PC-3 (cell line): ENCODE measurements around the gene NUP50. TPM values are rescaled to one million over a fixed set of nuclear protein-coding genes. Genes with fewer than 3 reads are reported as not detected.

Experiments
- ATAC-seq: fragments of 200-7000 bp; cut with Tn5 transposase; 2 replicates; pipeline ENCODE4 v1.9.1; 2020; ENCODE audit warnings: mild to moderate bottlenecking, moderate library complexity
- BruUV-seq: library from RNA; stranded (reverse); fragments of 400-500 nt; replicated peaks from 2 replicates; lab custom pipeline; 2021; lab: Mats Ljungman, UMichigan
- CTCF ChIA-PET: fragments of 300-600 bp; sonication (Branson Sonifier 250); formaldehyde crosslinking; loops from one replicate; lab custom pipeline; 2022; ENCODE audit warnings: antibody characterized with exemption; lab: Charles Lee
- POLR2A ChIA-PET: fragments of 300-600 bp; sonication (Branson Sonifier 250); formaldehyde crosslinking; loops from one replicate; lab custom pipeline; 2022; ENCODE audit warnings: antibody characterized with exemption; ENCODE audit not compliant: unreplicated experiment; lab: Charles Lee
- DNase-seq: peaks from one replicate; pipeline ENCODE4 v3.0.0-alpha.2; 2015
- H2AFZ ChIP-seq: fragments of 300-600 bp; sonication (generic); 2 replicates; pipeline ENCODE4 v1.6.0; 2016; ENCODE audit warnings: antibody characterized with exemption, low read length
- H3F3A ChIP-seq: fragments of 300-600 bp; sonication (generic); one replicate; pipeline ENCODE4 v1.6.0; 2017; ENCODE audit warnings: antibody characterized with exemption, low read length, control low read depth, mild to moderate bottlenecking; ENCODE audit not compliant: unreplicated experiment
- H3K27ac ChIP-seq: fragments of 300-600 bp; sonication (generic); 2 replicates; pipeline ENCODE4 v1.5.1; 2016; ENCODE audit warnings: mild to moderate bottlenecking, low read length
- H3K27me3 ChIP-seq: fragments of 300-600 bp; sonication (generic); 2 replicates; pipeline ENCODE4 v1.6.1; 2016; ENCODE audit warnings: low read length, mixed read lengths
- H3K36me3 ChIP-seq: fragments of 300-600 bp; sonication (generic); 2 replicates; pipeline ENCODE4 v1.6.1; 2016; ENCODE audit warnings: low read depth, mixed run types, low read length, mixed read lengths
- H3K4me1 ChIP-seq: fragments of 300-600 bp; sonication (generic); 2 replicates; pipeline ENCODE4 v1.5.1; 2016; ENCODE audit warnings: low read length; ENCODE audit not compliant: insufficient read depth
- H3K4me2 ChIP-seq: fragments of 300-600 bp; sonication (generic); 2 replicates; pipeline ENCODE4 v1.6.0; 2016; ENCODE audit warnings: low read length
- H3K4me3 ChIP-seq: fragments of 300-600 bp; sonication (generic); 2 replicates; pipeline ENCODE4 v1.5.1; 2016; ENCODE audit warnings: mild to moderate bottlenecking, low read length, mixed read lengths
- H3K79me2 ChIP-seq: fragments of 300-600 bp; sonication (generic); 2 replicates; pipeline ENCODE4 v1.6.1; 2017; ENCODE audit warnings: low read length, mixed read lengths
- H3K9ac ChIP-seq: fragments of 300-600 bp; sonication (generic); 2 replicates; pipeline ENCODE4 v1.6.0; 2016; ENCODE audit warnings: mild to moderate bottlenecking, low read length
- H3K9me2 ChIP-seq: fragments of 300-600 bp; sonication (generic); replicated peaks from 2 replicates; pipeline ENCODE4 v1.6.1; 2016; ENCODE audit warnings: mixed run types, low read length, mixed read lengths
- H3K9me3 ChIP-seq: fragments of 300-600 bp; sonication (generic); 2 replicates; pipeline ENCODE4 v1.6.1; 2016; ENCODE audit warnings: low read length, mixed read lengths
- H4K20me1 ChIP-seq: fragments of 300-600 bp; sonication (generic); 2 replicates; pipeline ENCODE4 v1.6.1; 2016; ENCODE audit warnings: low read length, mixed read lengths
- EZH2 ChIP-seq: fragments of 300-600 bp; sonication (generic); IDR thresholded peaks from one replicate; pipeline ENCODE4 v1.6.1; 2017; ENCODE audit warnings: antibody characterized with exemption, mild to moderate bottlenecking, low read length; ENCODE audit not compliant: unreplicated experiment
- EZH2phosphoT487 ChIP-seq: fragments of 300-600 bp; sonication (generic); IDR thresholded peaks from 2 replicates; pipeline ENCODE4 v1.6.1; 2018; ENCODE audit warnings: mild to moderate bottlenecking, antibody characterized with exemption, low read length, borderline replicate concordance
- intact Hi-C: fragments of 100-400 bp; cut with micrococcal nuclease; formaldehyde crosslinking; loops from 2 replicates; pipeline ENCODE4 v1.9.0; 2023
- total RNA-seq: library from RNA; depleted of rRNA; stranded (reverse); fragments of >200 nt; gene quantifications from 2 replicates; pipeline ENCODE4 v1.2.3, GENCODE V29; 2014
- TF ChIP-seq, protein P1 (sequence below): fragments of 300-600 bp; sonication (generic); conservative IDR thresholded peaks from 2 replicates; pipeline ENCODE4 v1.5.1; 2017; ENCODE audit warnings: antibody characterized with exemption, low read depth, mild to moderate bottlenecking, low read length

NUP50 gene
- total RNA-seq, 1 experiment from 2014 or later, result 69.9 TPM

DNA sequence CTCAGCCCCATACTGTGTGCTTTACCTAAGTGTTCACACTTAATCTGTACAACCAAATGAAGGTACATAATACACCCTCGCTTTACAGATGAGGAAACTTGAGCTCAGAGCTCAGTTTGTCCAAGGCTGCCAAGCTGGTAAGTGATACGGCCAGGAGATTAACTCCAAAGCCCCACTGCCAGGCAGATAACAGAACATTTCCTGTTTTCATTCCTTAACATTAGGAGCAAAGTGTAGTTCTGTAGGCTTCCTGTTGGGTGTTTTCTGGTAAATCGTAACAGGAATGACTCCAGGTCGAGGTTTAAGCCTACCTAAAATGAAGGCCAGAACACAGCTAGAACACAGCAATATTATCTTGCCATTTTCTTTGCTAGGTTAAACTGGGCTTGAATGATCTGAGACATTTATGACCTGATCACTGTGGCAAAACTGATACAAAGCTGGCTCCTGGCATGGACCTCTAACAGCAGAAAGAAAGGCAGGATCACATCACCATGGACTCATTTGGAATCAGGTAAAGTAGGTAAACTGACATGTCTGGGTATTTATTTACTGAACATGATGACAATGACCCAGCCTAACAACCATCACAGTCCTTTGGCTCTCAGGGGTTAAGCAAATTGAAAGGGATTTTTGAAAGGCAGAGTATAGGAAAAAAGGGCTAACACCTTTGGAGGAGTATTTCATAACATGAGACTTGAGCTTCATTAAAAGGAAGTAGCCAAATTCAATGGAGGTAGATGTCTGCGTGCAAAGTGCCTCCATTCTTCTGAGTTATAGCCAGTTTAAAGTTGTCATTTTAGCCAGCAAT, 3.9 kb upstream of the NUP50 start:
- TF ChIP-seq EZH2 (no peak), EZH2phosphoT487 (no peak)
- TF ChIP-seq, protein P1, sequence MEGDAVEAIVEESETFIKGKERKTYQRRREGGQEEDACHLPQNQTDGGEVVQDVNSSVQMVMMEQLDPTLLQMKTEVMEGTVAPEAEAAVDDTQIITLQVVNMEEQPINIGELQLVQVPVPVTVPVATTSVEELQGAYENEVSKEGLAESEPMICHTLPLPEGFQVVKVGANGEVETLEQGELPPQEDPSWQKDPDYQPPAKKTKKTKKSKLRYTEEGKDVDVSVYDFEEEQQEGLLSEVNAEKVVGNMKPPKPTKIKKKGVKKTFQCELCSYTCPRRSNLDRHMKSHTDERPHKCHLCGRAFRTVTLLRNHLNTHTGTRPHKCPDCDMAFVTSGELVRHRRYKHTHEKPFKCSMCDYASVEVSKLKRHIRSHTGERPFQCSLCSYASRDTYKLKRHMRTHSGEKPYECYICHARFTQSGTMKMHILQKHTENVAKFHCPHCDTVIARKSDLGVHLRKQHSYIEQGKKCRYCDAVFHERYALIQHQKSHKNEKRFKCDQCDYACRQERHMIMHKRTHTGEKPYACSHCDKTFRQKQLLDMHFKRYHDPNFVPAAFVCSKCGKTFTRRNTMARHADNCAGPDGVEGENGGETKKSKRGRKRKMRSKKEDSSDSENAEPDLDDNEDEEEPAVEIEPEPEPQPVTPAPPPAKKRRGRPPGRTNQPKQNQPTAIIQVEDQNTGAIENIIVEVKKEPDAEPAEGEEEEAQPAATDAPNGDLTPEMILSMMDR, result no peak
- Histone ChIP-seq H3K9me2 (no peaks in the 10 kb centered on the region), H3K36me3 (peaks cover 7% of the 10 kb centered on the region), H3F3A (peaks cover 3% of the 10 kb centered on the region), H3K27ac (peak overlapping the region; percentile 16), H3K4me1 (peaks cover 31% of the 10 kb centered on the region), H3K9me3 (no peaks in the 10 kb centered on the region), H3K4me2 (peak overlapping the region; percentile 82), H2AFZ (no peak overlapping the region), H3K4me3 (peak overlapping the region; percentile 31; the same call in 1 of the 2 replicates), H3K79me2 (peaks cover 79% of the 10 kb centered on the region), H4K20me1 (peaks cover 2% of the 10 kb centered on the region), H3K27me3 (no peaks in the 10 kb centered on the region), H3K9ac (no peak overlapping the region; the same call in 1 of the 2 replicates)
- BruUV-seq, result no TSS peak
- ATAC-seq, result no peak
- intact Hi-C loops, result loop anchor here (5.0 kb wide), 1 partner anchor 58 kb away; no protein-coding TSS in a partner anchor
- peak; percentile 23 for DNase-seq
- ChIA-PET CTCF (no interaction called here), POLR2A (no interaction called here)

DNA sequence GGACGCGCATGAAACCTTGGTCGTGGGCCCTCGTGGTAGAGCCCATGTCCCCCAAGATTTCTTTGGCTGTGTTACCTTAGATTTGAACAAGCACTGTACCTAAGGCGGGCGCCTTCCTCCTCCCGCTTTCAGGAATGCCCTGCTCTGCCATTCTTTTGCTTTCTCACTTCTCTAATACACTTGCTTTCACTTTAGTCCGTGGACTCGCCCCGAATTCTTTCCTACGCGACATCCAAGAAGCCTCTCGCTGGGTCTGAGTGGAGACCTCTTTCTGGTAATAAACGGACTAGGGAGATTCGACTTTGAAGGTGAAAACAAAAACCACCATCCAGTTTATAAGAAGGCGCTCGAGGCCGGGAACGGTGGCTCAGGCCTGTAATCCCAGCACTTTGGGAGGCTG, 1.2 kb upstream of the NUP50 start:
- CTCF ChIA-PET, result no interaction called here
- Histone ChIP-seq H3K9ac (peak overlapping the region; percentile 100), H2AFZ (no peak overlapping the region), H3K27ac (peak overlapping the region; percentile 99), H3K9me3 (no peaks in the 10 kb centered on the region), H3K36me3 (peaks cover 9% of the 10 kb centered on the region; the same call in 1 of the 2 replicates), H3K9me2 (no peaks in the 10 kb centered on the region), H3K4me3 (peak overlapping the region; percentile 99), H3K79me2 (peaks cover 93% of the 10 kb centered on the region), H3K4me2 (peak overlapping the region; percentile 95), H4K20me1 (peaks cover 13% of the 10 kb centered on the region), H3F3A (peaks cover 3% of the 10 kb centered on the region), H3K27me3 (no peaks in the 10 kb centered on the region), H3K4me1 (peaks cover 28% of the 10 kb centered on the region)
- DNase-seq (no peak), ATAC-seq (no peak)
- no peak for TF ChIP-seq EZH2
- TF ChIP-seq, protein P1, result no peak
- no peak for TF ChIP-seq EZH2phosphoT487
- POLR2A ChIA-PET, result no interaction called here
- BruUV-seq, result TSS peak; percentile 85
- intact Hi-C loops, result loop anchor here (5.0 kb wide), 1 partner anchor 60 kb away; no protein-coding TSS in a partner anchor
